Activated CD8-positive, alpha-beta memory T cell treated with anti-CD3 and anti-CD28 coated beads, Interleukin-2, amount 10 ng/mL, durations not matched to agents 7 days and 5 days (primary cell): ENCODE results near the gene PHF23. TPM values are rescaled to one million over a fixed set of nuclear protein-coding genes. Genes with fewer than 3 reads are reported as not detected.
A peak's percentile ranks its signal among the peaks of the same experiment; 100 is the strongest.

Experiments
- ATAC-seq: fragments of 150-1000 bp; cut with Tn5 transposase; one replicate; pipeline ENCODE4 v1.10.0; 2021; ENCODE audit warnings: moderate library complexity
- CTCF ChIA-PET: fragments of 350-600 bp; sonication (Branson Sonifier 250); formaldehyde crosslinking; loops from one replicate; lab custom pipeline; 2021; ENCODE audit warnings: antibody characterized with exemption; lab: Charles Lee
- DNase-seq: peaks from one replicate; pipeline ENCODE4 v3.0.0-alpha.2; 2020
- H3K27ac Mint-ChIP-seq: one replicate; pipeline ENCODE4 v1.8.0; 2021; ENCODE audit warnings: mild to moderate bottlenecking, mixed read lengths
- H3K27me3 Mint-ChIP-seq: one replicate; pipeline ENCODE4 v1.8.0; 2021; ENCODE audit warnings: mixed read lengths
- H3K36me3 Mint-ChIP-seq: one replicate; pipeline ENCODE4 v1.8.0; 2021; ENCODE audit warnings: mild to moderate bottlenecking, mixed read lengths
- H3K4me1 Mint-ChIP-seq: one replicate; pipeline ENCODE4 v1.8.0; 2021; ENCODE audit warnings: mixed read lengths
- H3K4me3 Mint-ChIP-seq: one replicate; pipeline ENCODE4 v1.8.0; 2021; ENCODE audit warnings: mild to moderate bottlenecking, moderate library complexity, mixed read lengths
- H3K9me3 Mint-ChIP-seq: one replicate; pipeline ENCODE4 v1.8.0; 2022; ENCODE audit warnings: low read depth, mixed read lengths
- total RNA-seq, 2 experiments: library from RNA; stranded (reverse); gene quantifications; one replicate each; pipeline ENCODE4 v1.2.3, GENCODE V29; 2021

The PHF23 gene
- total RNA-seq, 2 experiments from 2014 or later = 42.1 to 53.2 TPM

DNA sequence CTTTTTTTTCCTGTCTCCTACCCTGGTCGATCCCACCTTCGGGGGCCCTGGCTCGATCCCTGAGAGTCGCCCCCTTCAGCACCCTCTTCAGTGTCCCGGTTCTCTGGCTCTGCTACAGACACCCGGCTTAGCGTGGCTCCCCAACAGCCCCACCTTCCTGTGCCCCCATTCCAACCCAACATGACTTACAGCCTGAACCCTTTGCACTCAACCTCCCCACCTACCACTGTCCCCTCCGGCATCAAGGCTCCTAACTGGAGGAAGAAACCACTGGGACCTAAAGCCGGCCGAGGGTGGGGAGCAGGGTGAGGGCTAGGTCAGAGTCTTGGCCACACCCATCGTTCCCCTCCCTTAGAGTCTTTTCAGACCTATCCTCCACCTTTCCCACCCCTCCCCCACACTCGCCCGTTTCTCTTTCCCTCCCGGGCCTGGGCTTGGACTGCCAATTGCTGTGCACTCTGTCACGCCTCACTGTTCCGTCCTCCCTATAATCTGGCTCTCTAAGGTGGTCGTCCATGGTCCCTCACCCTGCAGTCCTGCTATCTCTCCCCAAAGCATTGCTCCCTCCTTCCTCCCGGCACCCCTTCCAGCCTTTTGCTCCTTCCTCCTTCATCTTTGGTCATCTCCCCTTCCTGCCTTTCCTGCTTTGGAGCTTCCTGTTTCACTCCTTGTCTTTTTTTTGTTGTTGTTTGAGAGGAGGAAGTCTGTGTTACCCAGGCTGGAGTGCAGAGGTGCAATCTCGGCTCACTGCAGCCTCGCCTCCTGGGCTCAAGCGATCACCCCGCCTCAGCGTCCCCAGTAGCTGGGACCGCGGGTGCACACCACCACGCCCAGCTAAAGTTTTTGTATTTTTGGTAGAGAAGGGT is 23.9 kb upstream of the PHF23 start:
- no peaks in the 10 kb centered on the region for H3K36me3 Mint-ChIP-seq
- ATAC-seq = peak; percentile 8
- no peak overlapping the region for H3K27ac Mint-ChIP-seq
- H3K9me3 Mint-ChIP-seq = no peaks in the 10 kb centered on the region
- peak overlapping the region; percentile 63 for H3K4me3 Mint-ChIP-seq
- peaks cover 24% of the 10 kb centered on the region for H3K4me1 Mint-ChIP-seq
- DNase-seq = no peak
- H3K27me3 Mint-ChIP-seq = peaks cover 36% of the 10 kb centered on the region
- CTCF ChIA-PET = interaction anchor here (1.0 to 2.0 kb wide), 3 partner anchors 33 to 174 kb away, joined by 3 to 7 read pairs (median 5); no protein-coding TSS in a partner anchor

DNA sequence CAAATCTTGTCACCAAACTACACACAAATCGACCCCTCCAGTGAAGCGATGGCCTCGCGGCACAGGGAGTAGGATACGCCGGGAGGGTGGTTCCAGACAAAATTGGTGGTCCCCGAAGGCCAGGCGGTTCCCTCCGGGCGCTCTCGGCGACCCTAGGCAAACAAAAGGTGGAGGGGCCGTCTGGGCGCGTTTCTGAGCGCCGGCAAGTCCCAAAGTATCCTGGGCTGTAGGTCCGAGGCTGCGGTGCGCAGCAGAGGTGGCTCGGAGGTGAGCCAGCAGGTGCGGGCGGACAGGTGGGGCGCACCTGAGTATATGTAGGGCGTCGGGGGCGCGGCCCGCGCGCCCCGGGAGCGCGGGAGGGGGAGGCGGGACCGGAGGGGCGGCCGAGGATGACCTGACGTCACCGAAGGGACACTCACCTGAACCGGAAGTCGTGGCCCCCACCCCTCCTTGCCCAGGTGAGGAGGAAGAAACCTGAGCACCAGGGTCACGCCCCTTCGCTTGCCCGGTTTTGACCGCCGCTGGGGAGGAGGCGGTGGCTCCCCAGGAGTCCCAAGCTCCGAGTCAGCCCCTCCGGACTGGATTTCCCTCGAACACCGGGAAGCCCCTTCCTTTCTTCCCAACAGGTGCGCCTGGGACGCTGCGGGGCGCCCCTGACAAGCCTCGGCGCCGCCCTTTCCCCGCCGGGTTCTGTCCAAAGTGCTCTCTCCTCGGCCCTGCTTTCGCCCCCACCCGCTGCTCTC is 23.1 kb upstream of the PHF23 start, which contains the start of gene CLDN7:
Gene CLDN7, minus strand, starts transcription at position 287 of the 743 bp plus-strand sequence. CDS start 435 bp downstream, outside the sequence.
- peaks cover 24% of the 10 kb centered on the region for H3K4me1 Mint-ChIP-seq
- no peak for ATAC-seq
- CTCF ChIA-PET = interaction anchor here (1.1 to 1.6 kb wide), 3 partner anchors 18 to 41 kb away, joined by 3 to 5 read pairs (median 3); no protein-coding TSS in a partner anchor

DNA sequence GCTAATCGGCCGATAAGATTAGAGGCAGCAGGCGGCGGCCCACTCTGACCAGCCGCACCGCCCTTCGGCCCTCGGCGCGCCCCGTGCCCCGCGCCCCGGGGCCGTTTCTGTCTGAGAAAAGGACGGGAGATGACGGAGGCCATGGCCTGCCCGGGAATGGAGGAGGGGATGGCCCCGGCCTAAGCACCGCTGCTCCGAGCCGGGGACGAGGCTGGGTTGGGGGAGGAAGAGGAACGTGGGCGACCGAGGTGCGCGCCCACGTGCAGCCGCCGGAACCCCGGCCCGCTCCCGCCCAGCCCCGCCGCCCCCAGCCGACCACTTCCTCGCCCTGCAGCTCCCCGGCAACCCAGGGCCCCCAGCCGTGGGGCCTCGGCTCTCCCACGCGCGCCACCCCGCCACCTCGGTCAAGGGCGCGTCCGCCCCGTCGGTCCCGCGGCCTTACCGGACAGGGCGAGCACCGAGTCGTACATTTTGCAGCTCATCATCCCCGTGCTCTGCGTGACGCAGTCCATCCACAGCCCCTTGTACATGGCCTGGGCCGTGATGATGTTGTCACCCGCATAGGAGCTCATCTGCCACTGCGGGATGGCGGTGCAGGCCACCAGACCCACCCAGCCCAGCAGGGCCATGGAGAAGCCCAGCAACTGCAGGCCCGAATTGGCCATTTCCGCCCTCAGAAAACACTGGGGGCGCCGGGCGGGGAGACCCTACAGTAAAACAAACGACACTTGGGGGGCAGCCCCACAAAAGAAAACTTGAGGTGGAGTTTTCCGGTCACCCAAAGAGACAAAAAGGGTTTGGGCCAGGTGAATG is 22.3 kb upstream of the PHF23 start:
- Mint-ChIP-seq H3K4me3 (peak overlapping the region; percentile 55), H3K36me3 (peaks cover 4% of the 10 kb centered on the region), H3K27me3 (peaks cover 32% of the 10 kb centered on the region), H3K9me3 (no peaks in the 10 kb centered on the region), H3K4me1 (peaks cover 27% of the 10 kb centered on the region), H3K27ac (no peak overlapping the region)
- ATAC-seq (peak; percentile 52), DNase-seq (no peak)
- CTCF ChIA-PET = interaction anchor here (1.1 to 1.6 kb wide), 3 partner anchors 19 to 41 kb away, joined by 3 to 5 read pairs (median 3); no protein-coding TSS in a partner anchor

More for the DNA sequence above, 23.1 kb upstream of the PHF23 start, which contains the start of gene CLDN7:
- Mint-ChIP-seq H3K9me3 (no peaks in the 10 kb centered on the region), H3K36me3 (no peaks in the 10 kb centered on the region), H3K27ac (no peak within 1 kb of the TSS), H3K27me3 (peaks cover 36% of the 10 kb centered on the region), H3K4me3 (peak within 1 kb of the TSS; percentile 63)
- no peak for DNase-seq

DNA sequence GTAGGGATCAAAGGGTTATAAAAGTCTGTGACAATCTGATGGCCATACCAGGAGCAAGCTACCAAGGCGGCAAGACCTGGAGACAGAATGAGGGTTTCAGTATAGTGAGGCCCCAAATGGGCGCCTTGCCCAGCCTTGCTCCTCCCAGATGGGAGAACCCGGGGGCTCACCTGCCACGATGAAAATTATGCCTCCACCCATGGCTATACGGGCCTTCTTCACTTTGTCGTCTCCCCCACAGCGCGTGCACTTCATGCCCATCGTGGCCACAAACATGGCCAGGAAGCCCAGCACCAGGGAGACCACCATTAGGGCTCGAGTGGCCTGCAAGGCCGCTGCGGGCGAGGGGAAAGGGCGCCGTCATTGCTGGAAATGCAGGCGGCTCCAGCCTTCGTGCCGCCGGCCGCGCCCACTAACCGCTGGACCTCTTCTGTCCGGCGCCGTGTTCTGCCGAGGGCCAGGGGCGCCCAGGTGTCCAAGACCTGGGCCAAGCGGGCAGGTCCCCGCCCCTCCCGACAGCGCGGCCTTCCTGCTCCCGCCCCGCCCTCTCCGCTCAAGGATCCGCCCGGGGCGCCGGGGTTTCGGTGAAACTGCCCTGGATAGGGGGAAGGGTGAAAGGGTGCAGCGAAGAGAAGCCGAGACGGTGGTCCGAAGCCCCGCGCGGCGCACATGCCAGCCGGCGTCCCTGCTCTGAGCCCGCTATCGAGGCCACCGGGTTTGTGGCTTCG is 21.6 kb upstream of the PHF23 start:
- DNase-seq (no peak), ATAC-seq (peak; percentile 62)
- CTCF ChIA-PET = interaction anchor here (1.1 to 1.7 kb wide), 4 partner anchors 20 to 40 kb away, joined by 3 to 6 read pairs (median 4); partner anchors contain the start of gene SLC2A4
- Mint-ChIP-seq H3K27ac (no peak overlapping the region), H3K27me3 (peaks cover 28% of the 10 kb centered on the region), H3K9me3 (no peaks in the 10 kb centered on the region), H3K4me3 (peak overlapping the region; percentile 49), H3K36me3 (peaks cover 8% of the 10 kb centered on the region), H3K4me1 (peaks cover 26% of the 10 kb centered on the region)

DNA sequence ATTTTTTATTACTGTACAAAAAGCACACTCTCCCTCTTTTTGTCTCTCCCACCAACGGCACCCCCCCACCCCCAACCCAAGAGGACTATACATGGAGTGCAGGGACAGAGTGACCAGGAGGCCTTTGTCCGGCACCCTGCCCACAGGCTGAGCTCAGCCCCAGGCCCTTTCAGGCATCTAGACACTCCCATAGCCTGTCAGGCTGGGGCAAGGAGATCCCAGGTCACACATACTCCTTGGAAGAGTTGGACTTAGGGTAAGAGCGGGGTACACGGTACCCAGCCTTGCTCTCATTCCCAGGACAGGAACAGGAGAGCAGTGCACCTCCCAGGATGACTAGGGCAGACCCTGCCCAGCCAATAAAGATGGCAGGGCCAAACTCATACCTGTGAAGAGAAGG is 20.9 kb upstream of the PHF23 start:
- no peaks in the 10 kb centered on the region for H3K9me3 Mint-ChIP-seq
- H3K4me3 Mint-ChIP-seq = peak overlapping the region; percentile 24
- peaks cover 26% of the 10 kb centered on the region for H3K4me1 Mint-ChIP-seq
- peaks cover 28% of the 10 kb centered on the region for H3K27me3 Mint-ChIP-seq
- CTCF ChIA-PET = interaction anchor here (1.7 kb wide), 1 partner anchor 21 kb away, joined by 6 read pairs; the partner anchor contains the start of gene SLC2A4
- H3K27ac Mint-ChIP-seq = no peak overlapping the region
- no peak for DNase-seq
- H3K36me3 Mint-ChIP-seq = peaks cover 8% of the 10 kb centered on the region
- ATAC-seq = no peak

GRCh38 chr17:7259555-7259889 is 20.3 kb upstream of the PHF23 start:
- DNase-seq = no peak
- Mint-ChIP-seq H3K27me3 (peaks cover 26% of the 10 kb centered on the region), H3K27ac (no peak overlapping the region), H3K4me1 (peaks cover 26% of the 10 kb centered on the region), H3K36me3 (peaks cover 14% of the 10 kb centered on the region), H3K9me3 (no peaks in the 10 kb centered on the region), H3K4me3 (no peak overlapping the region)
- no peak for ATAC-seq
- CTCF ChIA-PET = interaction anchor here (1.7 kb wide), 1 partner anchor 22 kb away, joined by 6 read pairs; the partner anchor contains the start of gene SLC2A4

DNA sequence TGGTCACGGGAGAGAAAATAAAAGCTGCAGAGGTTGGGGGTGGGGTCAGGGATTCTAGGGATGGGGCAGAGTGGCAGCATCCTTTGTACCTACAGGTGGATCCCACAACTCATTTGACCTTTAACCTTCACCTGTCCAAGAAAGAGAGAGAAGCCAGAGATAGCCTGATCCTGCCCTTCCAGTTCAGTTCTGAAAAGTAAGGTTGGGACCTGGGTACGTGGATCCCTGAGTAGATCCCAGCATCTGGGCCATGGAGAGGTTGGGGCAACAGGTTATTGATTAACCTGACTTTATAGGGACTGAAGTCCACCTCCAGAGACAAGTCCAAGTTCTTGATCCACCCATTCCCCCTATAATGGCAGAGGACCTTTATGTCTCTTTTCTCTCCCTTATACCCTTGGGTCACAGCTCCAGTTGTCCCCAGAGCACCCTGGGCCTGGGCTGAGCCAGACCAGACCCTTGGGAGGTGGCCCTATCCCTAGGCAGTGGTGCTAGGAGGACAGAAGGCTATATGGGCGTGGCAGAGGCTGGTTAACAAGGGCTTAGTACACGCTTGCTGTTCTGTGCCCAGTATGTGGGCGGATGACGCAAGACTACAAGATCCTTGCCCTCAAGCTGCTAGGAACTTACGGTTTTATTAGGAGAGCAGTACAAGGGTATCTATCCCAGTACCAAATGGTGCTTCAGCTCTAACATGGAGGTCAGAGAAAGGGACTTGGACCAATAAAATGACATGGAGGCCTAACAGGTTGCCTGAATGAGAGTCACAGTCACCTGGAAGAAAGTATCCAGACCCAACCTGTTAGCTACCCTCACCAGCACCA is 19.7 kb upstream of the PHF23 start:
- Mint-ChIP-seq H3K27me3 (peaks cover 20% of the 10 kb centered on the region), H3K36me3 (peaks cover 16% of the 10 kb centered on the region), H3K4me1 (peaks cover 27% of the 10 kb centered on the region), H3K27ac (no peak overlapping the region), H3K4me3 (no peak overlapping the region), H3K9me3 (no peaks in the 10 kb centered on the region)
- DNase-seq (no peak), ATAC-seq (no peak)
- CTCF ChIA-PET = interaction anchor here (1.7 kb wide), 1 partner anchor 22 kb away, joined by 6 read pairs; the partner anchor contains the start of gene SLC2A4

- CTCF ChIA-PET = interaction anchor here (1.4 kb wide), 1 partner anchor 8 kb away, joined by 4 read pairs; no protein-coding TSS in a partner anchor
- ATAC-seq = no peak
- Mint-ChIP-seq H3K27ac (peak overlapping the region; percentile 47), H3K9me3 (no peaks in the 10 kb centered on the region), H3K36me3 (peaks cover 21% of the 10 kb centered on the region), H3K4me3 (no peak overlapping the region), H3K4me1 (peaks cover 23% of the 10 kb centered on the region), H3K27me3 (peaks cover 3% of the 10 kb centered on the region)
- DNase-seq = no peak
Measured at GRCh38 chr17:7256766-7257456, 17.7 kb upstream of the PHF23 start.

DNA sequence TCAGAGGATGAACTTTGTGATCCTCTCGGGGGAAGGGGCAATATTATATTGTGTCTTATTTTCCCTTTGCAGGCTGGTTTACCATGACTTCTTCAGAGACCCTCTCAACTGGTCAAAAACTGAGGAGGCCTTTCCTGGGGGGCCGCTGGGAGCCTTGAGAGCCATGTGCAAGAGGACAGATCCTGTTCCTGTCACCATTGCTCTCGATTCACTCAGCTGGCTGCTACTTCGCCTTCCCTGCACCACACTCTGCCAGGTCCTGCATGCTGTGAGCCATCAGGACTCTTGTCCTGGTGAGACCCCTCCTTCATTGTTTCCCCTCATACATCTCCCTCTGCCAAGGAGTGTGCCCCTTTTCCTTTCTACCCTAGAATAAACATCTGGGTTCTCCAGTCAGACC is 15.3 kb upstream of the PHF23 start:
- Mint-ChIP-seq H3K9me3 (no peaks in the 10 kb centered on the region), H3K27me3 (no peaks in the 10 kb centered on the region), H3K27ac (no peak overlapping the region), H3K4me1 (peaks cover 31% of the 10 kb centered on the region), H3K36me3 (peaks cover 21% of the 10 kb centered on the region), H3K4me3 (no peak overlapping the region)
- no peak for DNase-seq
- no peak for ATAC-seq
- CTCF ChIA-PET = interaction anchor here (0.7 to 1.5 kb wide), 3 partner anchors 42 to 1817 kb away, joined by 3 to 5 read pairs (median 3); no protein-coding TSS in a partner anchor

DNA sequence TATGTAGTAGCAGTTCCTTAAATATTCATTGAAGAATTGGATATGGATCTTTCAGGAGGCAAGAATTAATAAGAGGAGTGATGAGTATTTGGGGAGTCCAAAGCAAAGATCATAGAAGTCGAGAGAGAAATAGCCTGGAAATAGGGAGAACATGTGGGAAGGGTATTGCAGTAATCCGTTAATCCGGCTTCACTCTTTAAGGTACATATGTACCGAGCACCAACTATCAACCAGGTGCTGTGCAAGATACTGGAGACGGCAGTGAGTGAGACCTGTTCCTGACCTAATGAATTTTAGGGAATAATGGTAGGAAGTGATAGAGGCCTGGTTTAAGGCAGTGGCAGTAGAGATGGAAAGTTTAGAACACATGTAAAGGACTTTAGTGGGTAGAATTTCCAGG is 13.8 kb upstream of the PHF23 start:
- H3K27ac Mint-ChIP-seq = peak overlapping the region; percentile 99
- DNase-seq (no peak), ATAC-seq (no peak)
- peaks cover 21% of the 10 kb centered on the region for H3K36me3 Mint-ChIP-seq
- peaks cover 41% of the 10 kb centered on the region for H3K4me1 Mint-ChIP-seq
- H3K27me3 Mint-ChIP-seq = no peaks in the 10 kb centered on the region
- H3K4me3 Mint-ChIP-seq = peak overlapping the region; percentile 91
- CTCF ChIA-PET = no interaction called here
- no peaks in the 10 kb centered on the region for H3K9me3 Mint-ChIP-seq
